ENCODE data around the gene BSCL2.

DNA sequence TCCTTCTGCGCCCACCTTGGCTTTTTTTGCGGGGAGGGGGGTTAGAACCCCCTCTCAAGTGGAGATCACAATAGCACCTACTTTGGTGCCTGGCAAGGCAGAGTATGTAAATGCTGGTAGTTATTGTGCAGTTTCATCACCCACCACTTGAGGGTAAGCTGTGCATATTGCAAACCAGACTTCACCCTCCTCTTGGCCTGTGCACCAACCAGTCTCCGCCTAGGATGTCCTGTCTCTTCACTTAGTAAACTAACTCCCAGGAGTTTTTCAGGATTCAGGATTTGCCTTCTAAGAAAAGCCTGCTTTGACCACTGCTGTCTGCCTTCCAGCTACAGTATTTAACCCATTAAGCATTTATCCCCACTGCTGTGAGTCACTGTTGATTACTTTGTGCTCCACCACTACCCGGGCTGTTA, 26.4 kb downstream of the BSCL2 start:
- TF ChIP-seq ESRRG (CRISPR knock-in tag; IDR thresholded peaks at IDR 0.05) = no peak
- no peak for TF ChIP-seq TOX (CRISPR knock-in tag; IDR thresholded peaks at IDR 0.05; ENCODE audit: borderline replicate concordance)
- no peak for TF ChIP-seq ISL1 (CRISPR knock-in tag; IDR thresholded peaks at IDR 0.05)
- no peak for TF ChIP-seq ZNF565 (CRISPR knock-in tag; conservative IDR thresholded peaks at IDR 0.05; ENCODE audit: low read depth)
